H1 (cell line): ENCODE data around the gene SOCS6. TPM values are rescaled to one million over a fixed set of nuclear protein-coding genes. Genes with fewer than 3 reads are reported as not detected.

Experiments used
- CTCF ChIA-PET: fragments of 300-600 bp; sonication (Branson Sonifier 250); formaldehyde crosslinking; loops from one replicate; lab custom pipeline; 2021; ENCODE audit not compliant: partially characterized antibody; lab: Charles Lee
- POLR2A ChIA-PET: fragments of 300-600 bp; sonication (Branson Sonifier 250); formaldehyde crosslinking; loops from one replicate; lab custom pipeline; 2021; ENCODE audit warnings: inconsistent platforms; ENCODE audit not compliant: partially characterized antibody; lab: Charles Lee
- DNase-seq, 2 experiments: peaks; one replicate each; pipeline versions ENCODE4 v3.0.0 to v3.0.0-alpha.2; 2010 to 2022; ENCODE audit warnings: low spot score in 2 of 2, low read depth in 1 of 2, mixed read lengths in 1 of 2
- FAIRE-seq: peaks from 2 replicates; lab custom pipeline; 2011; peaks lifted over from hg19 to GRCh38; lab: Jason Lieb, UNC
- H2AFZ ChIP-seq: 2 replicates; pipeline ENCODE4 v1.8.1; 2012; ENCODE audit warnings: low read length, inconsistent platforms
- H2AK5ac ChIP-seq: 2 replicates; pipeline ENCODE4 v1.6.1; 2013; ENCODE audit warnings: low read depth, low read length
- H2BK120ac ChIP-seq: replicated peaks from 2 replicates; pipeline ENCODE3; 2013; ENCODE audit warnings: low read depth, low read length, inconsistent platforms
- H2BK12ac ChIP-seq: 2 replicates; pipeline ENCODE4 v1.6.1; 2013; ENCODE audit warnings: low read depth, low read length
- H2BK15ac ChIP-seq: 2 replicates; pipeline ENCODE4 v1.6.1; 2013; ENCODE audit warnings: low read length
- H2BK20ac ChIP-seq: 2 replicates; pipeline ENCODE4 v1.6.1; 2013; ENCODE audit warnings: low read length
- H2BK5ac ChIP-seq: 2 replicates; pipeline ENCODE4 v1.6.1; 2013; ENCODE audit warnings: low read depth, low read length
- H3K14ac ChIP-seq: 2 replicates; pipeline ENCODE4 v1.6.1; 2013; ENCODE audit warnings: inconsistent platforms; ENCODE audit not compliant: insufficient read length
- H3K18ac ChIP-seq: 2 replicates; pipeline ENCODE4 v1.6.1; 2013; ENCODE audit warnings: low read length; ENCODE audit errors: extremely low read depth
- H3K23ac ChIP-seq: 2 replicates; pipeline ENCODE4 v1.6.1; 2013; ENCODE audit warnings: inconsistent platforms; ENCODE audit not compliant: insufficient read length
- H3K23me2 ChIP-seq: 2 replicates; pipeline ENCODE4 v1.6.1; 2013; ENCODE audit warnings: low read depth, low read length
- H3K27ac ChIP-seq: 2 replicates; pipeline ENCODE4 v1.6.1; 2011; ENCODE audit warnings: low read depth, low read length, inconsistent platforms
- H3K27me3 ChIP-seq, 4 experiments: replicated peaks in 1 of 4; 1 replicate in 1 of 4; 2 replicates in 3 of 4; pipeline versions ENCODE4 v1.6.1 to v1.8.1; 2011 to 2013; ENCODE audit warnings: low read length in 3 of 4, mild to moderate bottlenecking in 3 of 4, inconsistent platforms in 2 of 4, mixed read lengths in 2 of 4, moderate library complexity in 1 of 4; ENCODE audit not compliant: control insufficient read depth in 3 of 4, insufficient read depth in 3 of 4; ENCODE audit errors: extremely low read depth in 1 of 4
- H3K36me3 ChIP-seq, 4 experiments: 2 replicates each; pipeline versions ENCODE4 v1.6.1 to v1.8.1; 2011 to 2013; ENCODE audit warnings: mild to moderate bottlenecking in 4 of 4, low read length in 3 of 4, moderate library complexity in 2 of 4, control low read depth in 1 of 4, inconsistent platforms in 1 of 4; ENCODE audit not compliant: insufficient read depth in 4 of 4, control insufficient read depth in 2 of 4
- H3K4ac ChIP-seq: replicated peaks from 2 replicates; pipeline ENCODE3; 2013; ENCODE audit warnings: low read length, low read depth, mixed read lengths, inconsistent platforms; ENCODE audit not compliant: insufficient read length
- H3K4me1 ChIP-seq, 4 experiments: replicated peaks in 1 of 4; 1 replicate in 1 of 4; 2 replicates in 3 of 4; pipeline versions ENCODE4 v1.6.1 to v1.8.1; 2011 to 2013; ENCODE audit warnings: low read length in 3 of 4, inconsistent platforms in 2 of 4, mixed read lengths in 1 of 4; ENCODE audit not compliant: insufficient read depth in 4 of 4, control insufficient read depth in 3 of 4
- H3K4me2 ChIP-seq, 2 experiments: 2 replicates each; pipeline versions ENCODE4 v1.6.1 to v1.8.1; 2011 to 2013; ENCODE audit warnings: low read depth in 2 of 2, low read length in 2 of 2, control low read depth in 1 of 2, inconsistent platforms in 1 of 2, mild to moderate bottlenecking in 1 of 2; ENCODE audit not compliant: insufficient read depth in 1 of 2
- H3K4me3 ChIP-seq, 4 experiments: fragments of 200-600, 300-600 bp in 1 of 4; sonication (generic), shearing (Covaris generic), sonication (Bioruptor Twin) in 1 of 4; 2 replicates each; pipeline versions ENCODE4 v1.5.1 to v1.8.1; 2011 to 2016; ENCODE audit warnings: low read length in 4 of 4, low read depth in 3 of 4, control low read depth in 2 of 4, inconsistent platforms in 2 of 4, mild to moderate bottlenecking in 2 of 4, mixed read lengths in 1 of 4, moderate library complexity in 1 of 4; ENCODE audit not compliant: insufficient read depth in 2 of 4; ENCODE audit errors: extremely low read depth in 1 of 4
- H3K56ac ChIP-seq: replicated peaks from 2 replicates; pipeline ENCODE3; 2013; ENCODE audit warnings: low read depth, mild to moderate bottlenecking, mixed read lengths, low read length, inconsistent platforms; ENCODE audit not compliant: insufficient read length
- H3K79me1 ChIP-seq: 2 replicates; pipeline ENCODE4 v1.6.1; 2013; ENCODE audit warnings: low read depth, low read length, control low read depth
- H3K79me2 ChIP-seq, 2 experiments: 2 replicates each; pipeline versions ENCODE4 v1.6.1 to v1.8.1; 2012 to 2013; ENCODE audit warnings: low read length in 2 of 2, mild to moderate bottlenecking in 2 of 2, inconsistent platforms in 1 of 2; ENCODE audit not compliant: insufficient read depth in 2 of 2, control insufficient read depth in 1 of 2
- H3K9ac ChIP-seq, 4 experiments: replicated peaks in 1 of 4; 1 replicate in 1 of 4; 2 replicates in 3 of 4; pipeline versions ENCODE4 v1.6.1 to v1.8.1; 2011 to 2013; ENCODE audit warnings: low read depth in 3 of 4, low read length in 3 of 4, control low read depth in 2 of 4, mild to moderate bottlenecking in 2 of 4, moderate library complexity in 2 of 4, inconsistent platforms in 1 of 4; ENCODE audit errors: extremely low read depth in 1 of 4
- H3K9me3 ChIP-seq, 2 experiments: 2 replicates each; pipeline versions ENCODE4 v1.6.1 to v1.8.1; 2012 to 2013; ENCODE audit warnings: mild to moderate bottlenecking in 2 of 2, moderate library complexity in 2 of 2, control low read depth in 1 of 2, inconsistent platforms in 1 of 2, low read depth in 1 of 2, low read length in 1 of 2, mixed read lengths in 1 of 2; ENCODE audit not compliant: insufficient read depth in 2 of 2
- H4K20me1 ChIP-seq, 2 experiments: replicated peaks in 1 of 2; 2 replicates each; pipeline versions ENCODE3 to v1.8.1; 2011 to 2013; ENCODE audit warnings: inconsistent platforms in 2 of 2, low read length in 2 of 2, mild to moderate bottlenecking in 1 of 2; ENCODE audit not compliant: insufficient read depth in 2 of 2, control insufficient read depth in 1 of 2
- H4K5ac ChIP-seq: 2 replicates; pipeline ENCODE4 v1.6.1; 2013; ENCODE audit warnings: low read length, low read depth, mixed read lengths, inconsistent platforms; ENCODE audit not compliant: insufficient read length
- H4K8ac ChIP-seq: 2 replicates; pipeline ENCODE4 v1.8.0; 2013; ENCODE audit warnings: mild to moderate bottlenecking, moderate library complexity, low read length, inconsistent platforms; ENCODE audit not compliant: insufficient read depth; ENCODE audit errors: extremely low read depth
- H4K91ac ChIP-seq: replicated peaks from 2 replicates; pipeline ENCODE3; 2013; ENCODE audit warnings: low read length, mixed read lengths, inconsistent platforms; ENCODE audit not compliant: insufficient read length
- BCL11A ChIP-seq, 2 experiments: IDR thresholded peaks; one replicate each; pipeline ENCODE4 v1.6.1; 2011; ENCODE audit warnings: low read depth in 2 of 2, low read length in 2 of 2, mild to moderate bottlenecking in 2 of 2
- KDM5A ChIP-seq: fragments of 200-600 bp; IDR thresholded peaks from 2 replicates; pipeline ENCODE4 v1.7.1; 2012; ENCODE audit warnings: mild to moderate bottlenecking, low read length, inconsistent platforms, mixed read lengths
- PHF8 ChIP-seq: fragments of 200-600 bp; sonication (generic); conservative IDR thresholded peaks from 2 replicates; pipeline ENCODE4 v1.7.1; 2012; ENCODE audit warnings: low read depth, mild to moderate bottlenecking, inconsistent platforms, low read length, moderate library complexity
- POLR2AphosphoS5 ChIP-seq: IDR thresholded peaks from 2 replicates; pipeline ENCODE4 v1.6.1; 2011; ENCODE audit warnings: low read depth, low read length
- RBBP5 ChIP-seq: IDR thresholded peaks from 2 replicates; pipeline ENCODE4 v1.7.1; 2012; ENCODE audit warnings: low read depth, mild to moderate bottlenecking, inconsistent platforms, low read length, moderate library complexity, borderline replicate concordance
- SP1 ChIP-seq: IDR thresholded peaks from 2 replicates; pipeline ENCODE4 v1.6.1; 2011; ENCODE audit warnings: low read depth, low read length
- TAF7 ChIP-seq: optimal IDR thresholded peaks from 2 replicates; pipeline ENCODE3; 2011; ENCODE audit warnings: low read depth, mild to moderate bottlenecking, inconsistent platforms, low read length, moderate library complexity, borderline replicate concordance
- YY1 ChIP-seq: IDR thresholded peaks from 2 replicates; pipeline ENCODE4 v1.6.1; 2011; ENCODE audit warnings: low read depth, mild to moderate bottlenecking, low read length
- polyA plus RNA-seq, 7 experiments: library from polyadenylated mRNA; depleted of rRNA in 3 of 7; stranded (reverse) in 5 of 7; unstranded in 2 of 7; fragments of >200 nt in 5 of 7; fragments of 200-250 nt in 2 of 7; gene quantifications; 1 replicate in 5 of 7; 2 replicates in 1 of 7; 4 replicates in 1 of 7; pipeline versions ENCODE4 v1.2.1 to v1.2.3, GENCODE V29; 2011 to 2013; ENCODE audit warnings: missing spikeins in 2 of 7, mixed read lengths in 2 of 7
- total RNA-seq: library from RNA; stranded (reverse); fragmentation: NEBNext Ultra II Directional; extraction: Animal tissue kit (Norgen Biotek cat#: 25700); gene quantifications from 2 replicates; pipeline ENCODE4 v1.2.1, GENCODE V29; 2021
- TF ChIP-seq, protein P1 (sequence below), 3 experiments: IDR thresholded peaks; 1 replicate in 2 of 3; 2 replicates in 1 of 3; pipeline versions ENCODE4 v1.5.1 to v1.6.1; 2011; ENCODE audit warnings: low read length in 3 of 3, mild to moderate bottlenecking in 3 of 3, inconsistent platforms in 2 of 3, low read depth in 1 of 3, moderate library complexity in 1 of 3; ENCODE audit not compliant: insufficient read depth in 1 of 3; ENCODE audit errors: control extremely low read depth in 1 of 3

Gene SOCS6
- total and polyA plus RNA-seq, 2 of the 8 experiments (the other 6 are each of a cell fraction or from before 2014, with no cell fraction given): 9.1 to 22.9 TPM

DNA sequence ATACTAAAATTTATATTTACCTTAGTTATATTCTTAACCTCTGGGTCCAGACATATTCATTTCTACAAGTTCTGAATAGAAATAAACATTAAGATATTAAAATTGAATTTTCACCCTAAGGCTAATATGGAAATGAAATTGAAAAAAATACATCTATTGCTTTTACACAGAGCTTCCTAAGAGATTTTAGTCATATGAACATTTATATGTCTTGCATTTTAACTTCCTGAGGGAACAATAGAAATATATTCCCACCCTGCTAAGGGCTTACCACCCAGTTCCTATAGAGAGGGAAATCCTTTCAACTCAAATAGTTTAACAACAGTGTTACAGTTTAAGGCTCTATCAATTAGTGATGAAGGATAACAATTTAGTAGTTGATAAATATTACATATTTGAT lies 60.5 kb downstream of the SOCS6 start:
- CTCF ChIA-PET: interaction anchor here (1.1 to 1.4 kb wide), 2 partner anchors 101 to 108 kb away, joined by 3 to 4 read pairs; no protein-coding TSS in a partner anchor
- TF ChIP-seq, protein P1, sequence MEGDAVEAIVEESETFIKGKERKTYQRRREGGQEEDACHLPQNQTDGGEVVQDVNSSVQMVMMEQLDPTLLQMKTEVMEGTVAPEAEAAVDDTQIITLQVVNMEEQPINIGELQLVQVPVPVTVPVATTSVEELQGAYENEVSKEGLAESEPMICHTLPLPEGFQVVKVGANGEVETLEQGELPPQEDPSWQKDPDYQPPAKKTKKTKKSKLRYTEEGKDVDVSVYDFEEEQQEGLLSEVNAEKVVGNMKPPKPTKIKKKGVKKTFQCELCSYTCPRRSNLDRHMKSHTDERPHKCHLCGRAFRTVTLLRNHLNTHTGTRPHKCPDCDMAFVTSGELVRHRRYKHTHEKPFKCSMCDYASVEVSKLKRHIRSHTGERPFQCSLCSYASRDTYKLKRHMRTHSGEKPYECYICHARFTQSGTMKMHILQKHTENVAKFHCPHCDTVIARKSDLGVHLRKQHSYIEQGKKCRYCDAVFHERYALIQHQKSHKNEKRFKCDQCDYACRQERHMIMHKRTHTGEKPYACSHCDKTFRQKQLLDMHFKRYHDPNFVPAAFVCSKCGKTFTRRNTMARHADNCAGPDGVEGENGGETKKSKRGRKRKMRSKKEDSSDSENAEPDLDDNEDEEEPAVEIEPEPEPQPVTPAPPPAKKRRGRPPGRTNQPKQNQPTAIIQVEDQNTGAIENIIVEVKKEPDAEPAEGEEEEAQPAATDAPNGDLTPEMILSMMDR (IDR thresholded peaks at IDR 0.05; ENCODE audit: control extremely low read depth in 1 of 3, insufficient read depth in 1 of 3, low read depth in 1 of 3, low read length in 3 of 3): no peak
- TF ChIP-seq BCL11A (IDR thresholded peaks at IDR 0.05; ENCODE audit: low read depth in 2 of 2, low read length in 2 of 2): no peak
- TF ChIP-seq KDM5A: no peak
- no peak for TF ChIP-seq SP1
- TF ChIP-seq POLR2AphosphoS5: no peak
- no peak for TF ChIP-seq RBBP5
- TF ChIP-seq TAF7: no peak
- TF ChIP-seq YY1: no peak
- no peak for TF ChIP-seq PHF8
- no peak overlapping the region for H2AK5ac ChIP-seq
- H4K5ac ChIP-seq: no peak overlapping the region
- FAIRE-seq: no peak
- H4K91ac ChIP-seq: no peak overlapping the region
- no peak overlapping the region for H3K56ac ChIP-seq
- no peaks in the 10 kb centered on the region for H4K20me1 ChIP-seq
- H3K79me2 ChIP-seq: no peaks in the 10 kb centered on the region
- no peak overlapping the region for H2BK5ac ChIP-seq
- DNase-seq: no peak
- H3K9ac ChIP-seq: no peak overlapping the region
- H2BK15ac ChIP-seq: no peak overlapping the region
- no peak overlapping the region for H3K18ac ChIP-seq
- H3K4me1 ChIP-seq: no peaks in the 10 kb centered on the region
- POLR2A ChIA-PET: no interaction called here
- no peak overlapping the region for H3K27ac ChIP-seq
- no peak overlapping the region for H2AFZ ChIP-seq
- H3K27me3 ChIP-seq: no peaks in the 10 kb centered on the region
- no peaks in the 10 kb centered on the region for H3K36me3 ChIP-seq
- H3K23ac ChIP-seq: no peak overlapping the region
- no peak overlapping the region for H2BK12ac ChIP-seq
- H3K14ac ChIP-seq: no peak overlapping the region
- no peak overlapping the region for H2BK120ac ChIP-seq
- peaks cover 5 to 7% of the 10 kb centered on the region in 2 experiments; a peak in 2 of 4 replicates for H3K9me3 ChIP-seq
- H3K23me2 ChIP-seq: no peaks in the 10 kb centered on the region
- no peak overlapping the region for H4K8ac ChIP-seq
- no peaks in the 10 kb centered on the region for H3K79me1 ChIP-seq
- H3K4me2 ChIP-seq: no peak overlapping the region
- H2BK20ac ChIP-seq: no peak overlapping the region
- H3K4me3 ChIP-seq: no peak overlapping the region
- H3K4ac ChIP-seq: no peak overlapping the region
